IgD-negative memory B cell (primary cell): Measurements from ENCODE around the gene CSNK2B. TPM values are rescaled to one million over a fixed set of nuclear protein-coding genes. Genes with fewer than 3 reads are reported as not detected.
A peak's percentile ranks its signal among the peaks of the same experiment; 100 is the strongest.

Experiments used
- H3K27ac Mint-ChIP-seq, 3 donors: one replicate each; pipeline ENCODE4 v1.8.0; 2020 to 2022; ENCODE audit warnings: mild to moderate bottlenecking in 3 of 3, mixed read lengths in 3 of 3, moderate library complexity in 1 of 3
- H3K27me3 Mint-ChIP-seq: one replicate; pipeline ENCODE4 v1.8.0; 2021; ENCODE audit warnings: mixed read lengths
- H3K36me3 Mint-ChIP-seq: one replicate; pipeline ENCODE4 v1.8.0; 2020; ENCODE audit warnings: mild to moderate bottlenecking, mixed read lengths
- H3K4me1 Mint-ChIP-seq, 3 donors: one replicate each; pipeline ENCODE4 v1.8.0; 2020 to 2022; ENCODE audit warnings: mixed read lengths in 3 of 3, mild to moderate bottlenecking in 1 of 3
- H3K4me3 Mint-ChIP-seq, 4 donors: one replicate each; pipeline ENCODE4 v1.8.0; 2020 to 2022; ENCODE audit warnings: mild to moderate bottlenecking in 4 of 4, mixed read lengths in 4 of 4, moderate library complexity in 3 of 4
- H3K9me3 Mint-ChIP-seq, 3 donors: one replicate each; pipeline ENCODE4 v1.8.0; 2020 to 2021; ENCODE audit warnings: mixed read lengths in 3 of 3, mild to moderate bottlenecking in 1 of 3
- polyA plus RNA-seq: library from polyadenylated mRNA; unstranded; fragments of 300-500 nt; fragmentation: Illumina TruSeq; gene quantifications from one replicate; pipeline ENCODE4 v1.2.3, GENCODE V29; 2021

The CSNK2B gene
- polyA plus RNA-seq, 1 donor from 2014 or later = 268 TPM

DNA sequence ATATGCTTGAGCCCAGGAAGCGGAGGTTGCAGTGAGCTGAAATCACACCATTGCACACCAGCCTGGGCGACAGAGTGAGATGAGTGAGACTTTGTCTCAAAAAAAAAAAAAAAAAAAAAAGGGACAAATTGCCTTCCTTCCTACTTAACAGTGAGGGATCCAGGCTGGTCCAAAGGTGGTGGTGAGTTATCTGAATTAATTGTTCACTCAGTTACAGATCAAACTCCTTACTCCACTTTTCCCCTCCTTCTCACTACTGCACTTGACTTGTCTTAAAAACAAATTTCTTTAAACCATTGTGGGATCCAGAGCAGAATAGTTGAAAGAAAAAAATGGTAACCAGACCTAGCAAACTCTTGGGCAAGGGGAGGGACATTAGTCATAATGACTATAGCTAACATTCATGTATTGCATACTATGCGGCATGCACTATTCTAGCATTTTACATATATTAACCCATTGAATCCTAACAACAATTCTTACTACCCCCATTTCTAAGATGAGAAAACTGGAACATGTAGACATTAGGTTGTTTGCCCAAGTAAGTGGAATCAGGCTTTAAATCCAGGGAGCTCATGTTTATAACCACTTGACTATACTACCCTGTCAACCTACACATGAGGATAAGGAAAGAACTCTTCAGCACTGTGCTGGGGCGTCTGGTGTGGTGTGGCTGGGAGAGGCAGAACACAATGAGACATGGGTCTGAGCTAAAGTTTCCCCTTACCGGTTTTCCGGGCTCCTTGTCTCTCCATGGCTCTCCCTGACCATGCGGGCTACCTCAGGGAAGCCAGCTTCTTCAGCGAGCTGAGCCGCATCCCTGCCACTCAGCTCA, 2.5 kb upstream of the CSNK2B start:
- Mint-ChIP-seq H3K27me3 (peaks cover 1% of the 10 kb centered on the region), H3K27ac (peak overlapping the region; percentile 92 to 99 (median 98)), H3K36me3 (peaks cover 2% of the 10 kb centered on the region), H3K9me3 (no peaks in the 10 kb centered on the region), H3K4me3 (peak overlapping the region; percentile 68 to 95 (median 92)), H3K4me1 (peaks cover 30 to 62% (median 47%) of the 10 kb centered on the region in 3 donors)

DNA sequence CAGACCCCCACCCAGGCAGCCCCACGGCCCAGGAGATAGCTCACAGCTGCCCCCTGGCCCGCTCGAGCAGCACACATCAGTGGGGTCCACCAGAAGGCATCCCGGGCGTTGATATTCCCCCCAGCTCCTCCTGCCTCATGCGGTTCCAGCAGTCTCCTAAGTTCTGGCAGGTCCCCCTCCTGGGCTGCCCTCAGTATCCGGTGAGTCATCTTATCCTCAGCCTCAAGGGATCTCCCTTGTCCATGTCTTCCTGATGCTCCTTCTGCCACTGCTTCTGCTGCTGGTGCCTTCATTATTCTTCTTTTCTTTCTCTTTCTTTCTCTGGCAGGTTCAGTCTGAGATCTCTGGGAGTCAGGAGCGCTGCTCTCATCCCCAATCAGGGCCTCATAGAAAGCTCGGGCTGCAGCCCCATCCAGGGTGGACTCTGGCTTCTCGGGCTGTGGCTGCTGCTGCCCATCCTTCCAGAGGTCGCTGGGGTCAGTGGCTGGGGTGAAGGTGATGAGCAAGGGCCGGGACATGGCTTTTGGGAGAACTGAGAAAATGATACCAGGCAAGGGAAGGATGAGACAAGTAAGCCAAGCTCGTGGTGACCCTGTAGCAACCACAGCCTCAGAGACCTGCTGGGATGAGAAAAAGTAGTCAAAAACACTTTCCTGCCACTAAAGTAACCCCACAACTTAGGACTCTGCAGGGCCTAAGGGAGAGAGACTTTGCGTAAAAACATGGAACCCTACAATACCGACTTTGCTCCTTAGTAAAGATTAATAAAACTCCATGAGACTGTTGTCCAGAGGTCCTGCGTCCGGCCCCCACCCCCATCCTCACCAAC, 1.7 kb upstream of the CSNK2B start:
- Mint-ChIP-seq H3K27ac (peak overlapping the region; percentile 92 to 99 (median 98)), H3K36me3 (peaks cover 2% of the 10 kb centered on the region), H3K27me3 (peaks cover 1% of the 10 kb centered on the region), H3K4me3 (peak overlapping the region; percentile 92 to 98 (median 94)), H3K4me1 (peaks cover 28 to 58% (median 41%) of the 10 kb centered on the region in 3 donors), H3K9me3 (no peaks in the 10 kb centered on the region)

DNA sequence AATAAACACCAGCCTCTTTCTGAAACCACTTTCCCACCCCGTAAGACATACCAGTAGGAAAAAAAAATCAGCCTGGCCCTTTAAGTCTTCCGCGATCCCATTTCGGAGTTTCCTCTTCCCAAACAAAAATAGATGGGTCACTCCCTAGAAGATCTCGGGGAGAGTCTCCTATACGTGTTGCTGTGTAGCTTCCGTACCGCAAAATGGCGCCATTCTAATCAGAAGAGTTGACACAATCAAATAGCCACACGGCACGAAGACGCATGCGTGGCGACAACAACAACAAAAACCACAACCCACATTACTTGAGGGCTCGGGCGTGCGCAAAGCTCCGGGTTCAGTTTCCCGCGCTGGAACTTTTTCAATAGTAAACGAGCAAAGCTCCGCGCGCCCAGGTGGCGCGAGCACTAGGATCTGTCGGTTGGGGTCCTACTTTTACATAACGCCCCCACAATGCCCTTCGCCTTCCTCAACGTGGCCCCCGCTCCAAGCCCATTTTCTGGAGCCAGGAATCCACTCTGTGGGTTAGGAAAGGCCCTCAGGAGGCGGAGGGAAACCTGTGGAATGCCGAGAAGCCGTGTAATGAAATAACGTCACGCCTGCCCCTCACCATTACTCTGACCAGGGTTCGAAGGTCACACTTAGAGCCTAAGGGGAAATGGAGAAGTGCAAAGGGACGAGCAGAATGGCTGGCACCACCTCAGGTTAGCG, 935 bp upstream of the CSNK2B start, which contains the start of gene GPANK1:
Gene GPANK1 (minus strand): TSS at position 208 of the 711 bp plus-strand sequence. CDS start 519 bp downstream, outside the sequence.
- Mint-ChIP-seq H3K36me3 (no peaks in the 10 kb centered on the region), H3K4me1 (peaks cover 24 to 51% (median 34%) of the 10 kb centered on the region in 3 donors), H3K4me3 (peak within 1 kb of the TSS; percentile 92 to 98 (median 94)), H3K9me3 (no peaks in the 10 kb centered on the region), H3K27ac (peak within 1 kb of the TSS; percentile 92 to 99 (median 98)), H3K27me3 (peaks cover 1% of the 10 kb centered on the region)

DNA sequence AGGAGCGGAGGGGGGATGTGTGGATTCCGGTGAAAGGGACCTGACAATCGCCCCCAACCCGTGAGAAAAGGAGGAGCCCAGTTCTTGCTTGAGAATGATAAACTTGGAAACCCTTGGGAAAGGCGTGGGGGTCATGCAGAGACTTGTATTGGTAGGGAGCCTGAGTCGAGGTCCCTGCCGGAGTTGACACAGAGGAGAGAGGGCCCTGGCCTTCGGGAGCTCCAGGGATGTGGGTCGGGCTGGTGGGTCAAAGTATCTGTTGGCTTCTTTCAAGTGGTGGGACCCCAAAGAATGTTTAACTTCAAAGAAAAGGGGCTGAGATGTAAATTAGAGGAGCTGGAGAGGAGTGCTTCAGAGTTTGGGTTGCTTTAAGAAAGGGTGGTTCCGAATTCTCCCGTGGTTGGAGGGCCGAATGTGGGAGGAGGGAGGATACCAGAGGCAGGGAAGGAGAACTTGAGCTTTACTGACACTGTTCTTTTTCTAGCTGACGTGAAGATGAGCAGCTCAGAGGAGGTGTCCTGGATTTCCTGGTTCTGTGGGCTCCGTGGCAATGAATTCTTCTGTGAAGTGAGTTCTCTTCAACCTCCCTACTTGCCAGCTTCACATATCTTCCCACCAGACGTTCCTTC, 571 bp downstream of the CSNK2B start:
- Mint-ChIP-seq H3K9me3 (no peaks in the 10 kb centered on the region), H3K4me1 (peaks cover 21 to 45% (median 28%) of the 10 kb centered on the region in 3 donors), H3K27ac (peak overlapping the region; percentile 92 to 99 (median 98)), H3K4me3 (peak overlapping the region; percentile 92 to 98 (median 94)), H3K36me3 (no peaks in the 10 kb centered on the region), H3K27me3 (peaks cover 1% of the 10 kb centered on the region)

DNA sequence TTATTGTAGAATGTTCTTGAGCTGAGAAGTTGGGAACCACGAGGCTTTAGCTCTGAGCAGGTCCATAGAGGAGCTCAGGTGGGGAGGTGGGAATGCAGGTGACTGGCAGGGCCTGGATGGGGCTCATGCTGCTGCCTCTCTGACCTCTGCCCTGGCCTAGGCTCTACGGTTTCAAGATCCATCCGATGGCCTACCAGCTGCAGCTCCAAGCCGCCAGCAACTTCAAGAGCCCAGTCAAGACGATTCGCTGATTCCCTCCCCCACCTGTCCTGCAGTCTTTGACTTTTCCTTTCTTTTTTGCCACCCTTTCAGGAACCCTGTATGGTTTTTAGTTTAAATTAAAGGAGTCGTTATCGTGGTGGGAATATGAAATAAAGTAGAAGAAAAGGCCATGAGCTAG, 3.8 kb downstream of the CSNK2B start, which contains the start of gene LY6G5B:
Gene LY6G5B (plus strand): TSS at position 301 of the 400 bp plus-strand sequence. CDS start 975 bp downstream, outside the sequence.
- Mint-ChIP-seq H3K36me3 (no peaks in the 10 kb centered on the region), H3K27ac (peak within 1 kb of the TSS in 2 of 3 donors; percentile 26 to 45), H3K4me3 (peak within 1 kb of the TSS in 1 of 4 donors; percentile 43), H3K27me3 (peaks cover 1% of the 10 kb centered on the region), H3K4me1 (peaks cover 13 to 24% (median 14%) of the 10 kb centered on the region in 3 donors), H3K9me3 (no peaks in the 10 kb centered on the region)

DNA sequence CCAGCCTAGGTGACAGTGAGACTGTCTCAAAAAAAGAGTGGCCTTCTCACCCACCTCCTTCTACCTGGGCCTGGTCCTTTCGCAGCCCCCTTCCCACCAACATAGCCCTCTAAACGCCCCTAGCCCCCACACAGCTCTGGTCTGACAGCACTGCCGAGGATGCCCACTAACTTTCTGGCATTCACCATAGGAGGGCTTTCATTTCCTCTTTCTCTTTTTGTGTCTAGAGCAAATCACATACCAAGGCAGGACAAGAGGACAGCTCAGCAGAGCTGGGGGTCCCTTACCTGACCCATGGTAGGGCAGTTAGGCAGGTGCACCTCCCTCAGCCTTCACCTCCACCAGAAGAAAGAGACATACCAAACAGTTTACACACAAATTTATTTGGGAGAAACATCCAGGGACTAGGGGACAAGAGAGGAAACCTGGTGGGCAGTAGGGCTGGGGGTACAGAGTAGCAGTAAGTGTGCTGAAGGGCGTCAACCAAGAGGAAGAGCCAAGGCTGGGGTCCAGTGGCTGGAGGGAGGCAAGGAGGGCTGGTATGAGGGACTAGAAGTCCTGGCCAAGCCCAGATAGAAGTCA, 10.5 kb downstream of the CSNK2B start:
- Mint-ChIP-seq H3K4me3 (no peak overlapping the region), H3K4me1 (peaks cover 22 to 32% (median 23%) of the 10 kb centered on the region in 3 donors), H3K9me3 (no peaks in the 10 kb centered on the region), H3K27ac (peak overlapping the region in 2 of 3 donors; percentile 1 to 4), H3K27me3 (no peaks in the 10 kb centered on the region), H3K36me3 (no peaks in the 10 kb centered on the region)

DNA sequence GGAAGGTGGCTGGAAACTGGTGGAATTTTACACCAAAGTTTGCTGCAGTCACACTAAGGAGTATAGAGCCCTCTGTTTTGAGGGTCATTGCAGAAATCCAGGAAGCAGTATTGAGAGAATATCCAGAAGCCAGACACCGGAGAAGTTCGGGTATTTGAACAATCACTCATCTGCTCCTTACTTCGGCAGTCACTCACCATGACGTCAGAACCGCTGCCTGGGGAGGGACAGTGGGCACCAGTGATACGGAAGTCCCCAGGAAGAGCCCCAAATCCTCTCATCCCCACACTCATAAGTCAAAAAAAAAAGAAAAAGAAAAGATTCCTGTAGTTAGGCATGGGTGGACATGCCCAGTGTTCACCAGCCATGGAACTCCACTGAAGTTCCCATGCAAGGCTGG, 11.0 kb downstream of the CSNK2B start:
- H3K4me1 Mint-ChIP-seq = peaks cover 23 to 34% (median 25%) of the 10 kb centered on the region in 3 donors
- no peaks in the 10 kb centered on the region for H3K27me3 Mint-ChIP-seq
- H3K27ac Mint-ChIP-seq = peak overlapping the region in 1 of 3 donors; percentile 90
- H3K4me3 Mint-ChIP-seq = no peak overlapping the region
- no peaks in the 10 kb centered on the region for H3K36me3 Mint-ChIP-seq
- H3K9me3 Mint-ChIP-seq = no peaks in the 10 kb centered on the region

DNA sequence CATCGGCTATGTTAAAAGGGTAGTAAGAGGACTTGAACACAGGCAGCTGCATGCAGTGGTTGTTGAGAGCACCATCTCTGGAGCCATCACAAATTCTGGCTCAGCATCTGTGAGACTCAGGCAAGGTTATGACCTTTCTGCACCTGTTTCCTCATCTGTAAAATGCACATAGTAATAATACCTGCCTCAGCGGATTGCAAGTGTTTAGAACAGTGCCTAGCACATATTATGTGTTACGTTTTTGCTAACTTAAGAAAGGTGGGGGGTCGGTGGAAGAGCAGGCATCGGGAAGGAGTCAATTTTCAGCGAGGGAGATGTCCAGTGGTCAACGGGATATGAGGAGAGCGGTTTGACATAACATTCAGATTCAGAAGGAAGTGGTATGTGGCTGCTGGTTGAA, 12.1 kb downstream of the CSNK2B start:
- H3K4me1 Mint-ChIP-seq = peaks cover 23 to 32% (median 25%) of the 10 kb centered on the region in 3 donors
- H3K4me3 Mint-ChIP-seq = no peak overlapping the region
- H3K36me3 Mint-ChIP-seq = no peaks in the 10 kb centered on the region

DNA sequence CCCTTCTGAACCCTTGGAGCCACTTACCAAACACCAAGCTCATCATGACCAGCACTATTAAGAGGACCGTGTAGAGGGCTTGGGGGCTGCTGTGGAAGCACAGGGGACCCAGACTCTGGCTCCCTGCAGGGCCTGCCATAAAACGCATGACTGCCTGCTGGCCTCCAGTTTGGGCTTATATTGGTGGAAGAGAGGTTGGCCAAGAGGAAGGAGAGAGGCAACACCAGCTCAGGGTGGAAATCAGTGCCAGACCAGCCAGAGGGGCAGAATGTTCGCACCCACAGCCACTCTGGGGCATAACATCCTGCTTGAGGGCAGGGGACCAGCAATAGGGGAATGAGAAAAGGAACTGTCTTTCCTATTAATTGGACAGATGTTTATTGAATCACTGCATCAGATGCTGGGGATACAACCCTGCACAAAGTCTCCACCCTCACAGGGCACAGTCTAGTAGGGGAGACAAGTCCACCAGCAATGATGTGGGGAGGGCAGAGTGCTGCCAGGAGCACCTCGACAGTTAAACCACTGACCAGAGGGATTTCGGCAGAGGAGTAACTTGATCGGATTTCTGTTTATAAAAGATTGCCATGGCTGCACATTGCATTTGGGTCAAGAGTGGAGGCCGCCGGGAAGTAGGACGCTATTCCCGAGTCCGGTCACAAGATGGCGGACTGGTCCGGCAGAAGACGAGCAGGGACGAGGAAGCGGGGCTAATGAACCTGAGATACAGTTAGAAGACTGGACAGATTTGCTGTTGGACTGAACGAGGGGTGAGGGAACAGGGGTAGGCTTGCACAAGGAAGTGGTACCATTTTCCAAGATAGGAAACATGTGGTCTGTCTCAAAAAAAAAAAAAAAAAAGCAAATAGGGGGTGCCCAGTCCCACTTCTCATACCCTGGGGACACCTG, 14.6 kb downstream of the CSNK2B start, which contains the start of gene LY6G5C:
Gene LY6G5C (minus strand): TSS at position 842 of the 909 bp plus-strand sequence. CDS start 694 bp downstream, at position 148.
- H3K27ac Mint-ChIP-seq = peak within 1 kb of the TSS; percentile 10 to 78 (median 15)
- peak within 1 kb of the TSS; percentile 41 to 91 (median 78) for H3K4me3 Mint-ChIP-seq
- no peaks in the 10 kb centered on the region for H3K36me3 Mint-ChIP-seq
- H3K9me3 Mint-ChIP-seq = no peaks in the 10 kb centered on the region
- H3K27me3 Mint-ChIP-seq = no peaks in the 10 kb centered on the region
- H3K4me1 Mint-ChIP-seq = peaks cover 23 to 30% (median 25%) of the 10 kb centered on the region in 3 donors

More for the DNA sequence above, 12.1 kb downstream of the CSNK2B start:
- Mint-ChIP-seq H3K27me3 (no peaks in the 10 kb centered on the region), H3K27ac (peak overlapping the region in 1 of 3 donors; percentile 27), H3K9me3 (no peaks in the 10 kb centered on the region)

DNA sequence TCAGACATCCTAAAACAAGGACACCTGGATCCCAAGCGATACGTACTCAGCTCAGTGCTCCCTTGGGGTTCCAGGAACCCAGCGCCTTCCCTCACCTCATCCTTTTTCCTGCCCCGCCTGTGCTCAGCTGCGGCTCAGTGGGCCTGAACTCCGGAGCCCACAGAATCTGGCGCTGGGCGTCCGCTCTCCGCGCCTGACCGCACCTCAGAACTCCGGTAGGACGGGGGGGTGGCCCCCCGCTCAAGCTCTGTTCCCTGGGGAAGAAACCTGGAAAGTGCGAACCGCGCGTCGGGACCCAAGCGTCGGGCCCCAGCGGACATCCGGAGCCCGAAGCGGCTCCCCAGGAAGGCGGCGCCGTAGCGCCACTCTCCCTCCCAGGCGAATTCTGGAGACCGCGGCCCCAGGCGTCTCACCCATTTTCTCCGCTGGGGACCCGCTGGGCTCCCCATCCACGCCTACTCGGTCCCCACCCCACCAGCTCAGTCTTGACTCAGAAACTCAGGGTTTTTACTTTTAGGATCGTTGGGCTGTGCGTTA, 15.3 kb downstream of the CSNK2B start:
- no peaks in the 10 kb centered on the region for H3K36me3 Mint-ChIP-seq

DNA sequence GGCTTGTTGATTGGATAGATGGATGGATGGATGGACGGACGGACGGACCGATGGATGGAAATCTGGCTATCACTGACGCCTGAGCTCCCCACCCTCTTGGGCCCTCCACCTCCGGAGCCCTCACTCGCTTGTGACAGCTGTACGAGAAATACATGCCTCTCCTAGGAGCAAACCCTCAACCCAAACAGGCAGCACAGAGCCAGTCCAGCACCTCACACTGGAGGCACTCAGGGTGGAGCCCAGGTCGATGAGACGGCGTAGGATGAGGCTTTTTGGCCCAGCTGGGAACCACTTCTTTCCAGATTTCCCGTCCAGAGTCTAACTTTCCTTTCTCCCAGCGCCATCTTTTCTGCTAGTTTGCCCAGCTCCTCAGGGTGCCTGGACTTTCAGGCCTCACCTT, 17.7 kb downstream of the CSNK2B start:
- H3K4me3 Mint-ChIP-seq = peak overlapping the region in 1 of 4 donors; percentile 74
- no peaks in the 10 kb centered on the region for H3K27me3 Mint-ChIP-seq
- H3K27ac Mint-ChIP-seq = no peak overlapping the region
- no peaks in the 10 kb centered on the region for H3K36me3 Mint-ChIP-seq
- H3K4me1 Mint-ChIP-seq = peaks cover 5 to 18% (median 13%) of the 10 kb centered on the region in 3 donors
- H3K9me3 Mint-ChIP-seq = no peaks in the 10 kb centered on the region

More for the DNA sequence above, 15.3 kb downstream of the CSNK2B start:
- Mint-ChIP-seq H3K4me1 (peaks cover 21 to 27% (median 24%) of the 10 kb centered on the region in 3 donors), H3K27me3 (no peaks in the 10 kb centered on the region), H3K4me3 (peak overlapping the region; percentile 41 to 91 (median 78)), H3K9me3 (no peaks in the 10 kb centered on the region), H3K27ac (peak overlapping the region; percentile 9 to 35 (median 15))

DNA sequence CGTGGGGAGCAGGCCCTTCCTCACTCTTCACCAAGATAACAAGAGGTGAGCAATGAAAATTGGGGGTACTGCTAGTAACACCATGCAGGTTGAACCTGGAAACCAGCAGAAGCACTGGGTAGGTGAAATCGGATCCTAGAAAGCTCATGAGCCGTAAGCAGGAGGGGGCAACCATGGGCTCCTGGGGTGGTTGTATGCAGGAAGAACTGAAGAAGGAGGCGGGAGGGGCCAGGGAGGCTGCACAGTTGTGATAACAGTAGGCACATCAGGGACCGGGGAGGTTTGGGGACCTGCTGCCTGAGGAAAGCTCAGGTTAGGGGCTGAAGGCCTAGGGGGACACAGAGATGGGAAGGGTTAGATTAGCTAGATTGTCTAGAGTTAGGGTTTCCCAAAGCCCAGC, 20.6 kb downstream of the CSNK2B start:
- Mint-ChIP-seq H3K36me3 (no peaks in the 10 kb centered on the region), H3K27ac (peak overlapping the region in 1 of 3 donors; percentile 34), H3K4me1 (peaks cover 8 to 20% (median 19%) of the 10 kb centered on the region in 3 donors), H3K4me3 (no peak overlapping the region), H3K9me3 (no peaks in the 10 kb centered on the region), H3K27me3 (no peaks in the 10 kb centered on the region)
